ENCODE data around the gene TMED9. TPM values are rescaled to one million over a fixed set of nuclear protein-coding genes. Genes with fewer than 3 reads are reported as not detected.

TMED9 gene
- polyA plus RNA-seq, 1 donor, result 114 TPM

GRCh38 chr5:177588413-177588909, 3.5 kb upstream of the TMED9 start:
- DNase-seq, result no peak

- no peak for DNase-seq
Observed at GRCh38 chr5:177590406-177590805, 1.6 kb upstream of the TMED9 start.

DNA sequence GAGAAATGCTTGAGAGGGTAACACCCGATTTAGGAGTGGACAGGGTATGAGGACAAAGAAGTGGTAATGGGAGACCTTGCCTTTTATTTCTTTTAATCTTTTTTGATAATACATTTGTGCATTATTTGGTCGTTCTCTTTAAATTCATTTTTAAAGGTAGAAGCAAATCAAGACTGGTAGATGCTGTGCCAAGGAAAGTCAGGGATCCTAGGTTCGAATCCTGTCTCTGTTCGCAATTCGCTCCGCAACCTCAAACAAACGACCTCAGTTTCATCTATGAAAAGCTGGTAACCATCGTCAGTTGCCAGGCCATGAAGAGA, 353 bp upstream of the TMED9 start:
- DNase-seq, result no peak

- no peak for DNase-seq
Observed at GRCh38 chr5:177592905-177593304, 902 bp downstream of the TMED9 start.

DNA sequence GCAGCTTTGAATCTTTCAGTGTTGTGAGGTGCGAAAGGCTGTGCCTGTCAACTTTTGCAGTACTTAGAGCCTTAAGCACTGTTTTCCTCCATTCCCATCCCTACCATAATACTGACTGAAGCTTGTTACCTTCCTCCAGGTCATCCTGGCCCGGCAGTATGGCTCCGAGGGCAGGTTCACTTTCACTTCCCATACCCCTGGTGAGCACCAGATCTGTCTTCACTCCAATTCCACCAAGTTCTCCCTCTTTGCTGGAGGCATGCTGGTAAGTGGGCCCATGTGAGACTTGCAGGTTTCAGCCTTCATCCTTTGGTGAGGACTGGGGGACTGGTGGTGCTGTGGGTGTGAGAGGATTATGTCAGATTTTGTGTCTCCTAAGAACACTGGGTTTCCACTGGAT, 1.5 kb downstream of the TMED9 start:
- no peak for DNase-seq

DNA sequence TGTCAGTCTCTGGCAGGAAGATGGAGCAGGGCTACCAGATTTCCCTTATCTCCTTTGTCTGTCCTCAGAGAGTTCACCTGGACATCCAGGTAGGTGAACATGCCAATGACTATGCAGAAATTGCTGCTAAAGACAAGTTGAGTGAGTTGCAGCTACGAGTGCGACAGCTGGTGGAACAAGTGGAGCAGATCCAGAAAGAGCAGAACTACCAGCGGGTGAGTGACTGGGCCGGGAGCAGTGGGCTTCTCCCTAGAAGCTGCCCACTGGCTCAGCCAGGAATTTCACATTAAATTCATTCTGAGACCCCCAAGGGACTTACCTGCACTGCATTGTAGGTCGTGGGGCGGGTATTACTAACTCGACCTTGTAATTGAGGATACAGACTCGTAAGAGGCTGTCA, 2.1 kb downstream of the TMED9 start:
- no peak for DNase-seq

DNA sequence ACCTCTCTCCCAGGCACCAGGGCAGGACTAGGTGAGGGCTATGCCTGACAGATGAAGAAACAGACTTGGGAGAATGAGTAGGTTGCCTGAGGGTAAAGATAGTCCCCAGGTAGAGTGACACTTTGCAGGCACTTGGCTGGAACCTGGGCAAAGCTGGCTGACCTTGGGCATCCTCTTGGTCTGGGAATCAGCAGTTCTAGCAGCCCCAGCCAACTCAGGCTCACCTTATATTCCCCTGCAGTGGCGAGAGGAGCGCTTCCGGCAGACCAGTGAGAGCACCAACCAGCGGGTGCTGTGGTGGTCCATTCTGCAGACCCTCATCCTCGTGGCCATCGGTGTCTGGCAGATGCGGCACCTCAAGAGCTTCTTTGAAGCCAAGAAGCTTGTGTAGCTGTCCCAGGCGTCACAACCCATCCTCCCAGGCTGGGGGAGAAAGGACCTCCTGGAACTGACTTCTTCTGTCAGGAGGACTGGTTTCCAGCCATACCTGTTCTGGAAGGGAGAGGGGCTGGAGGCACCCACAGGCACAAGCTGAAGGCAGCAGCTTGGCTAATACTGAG, 3.1 kb downstream of the TMED9 start:
- DNase-seq, result no peak

DNA sequence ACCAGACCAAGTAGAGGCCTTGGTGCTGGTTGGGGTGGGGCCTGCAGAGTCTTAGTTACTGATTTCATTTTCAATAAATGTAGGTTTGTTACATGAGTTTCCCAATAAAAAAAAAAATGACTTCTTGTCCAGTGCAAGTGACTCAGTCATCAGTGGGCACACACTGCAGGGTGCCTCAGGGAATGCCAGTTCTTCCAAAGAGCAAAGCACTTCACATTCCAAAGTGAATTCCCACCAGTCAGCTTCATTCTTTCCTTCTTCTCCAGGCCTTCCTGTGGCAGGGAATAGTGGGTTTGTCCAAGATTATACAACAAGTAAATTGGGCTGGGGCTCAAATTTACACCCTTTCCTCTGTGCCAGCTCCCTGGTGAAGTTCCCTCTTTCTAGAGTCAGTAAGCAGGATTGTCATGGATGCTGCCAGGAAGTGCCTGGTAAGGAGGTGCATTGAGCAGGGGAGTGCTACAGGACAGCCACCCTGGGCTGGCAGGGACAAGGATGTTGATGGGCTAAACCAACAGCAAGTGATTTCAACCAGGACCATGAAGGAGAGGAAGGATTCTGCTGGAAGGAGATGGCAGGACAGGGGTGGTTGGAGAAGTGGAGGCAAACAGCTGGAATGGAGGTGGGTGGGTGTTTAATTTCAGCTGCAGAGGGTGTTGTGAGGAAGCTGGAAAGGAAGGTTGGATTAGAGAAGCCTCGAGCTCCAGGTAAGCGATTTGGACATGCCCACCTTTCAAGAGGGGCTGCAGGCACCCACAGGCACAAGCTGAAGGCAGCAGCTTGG, 4.2 kb downstream of the TMED9 start:
- no peak for DNase-seq

DNA sequence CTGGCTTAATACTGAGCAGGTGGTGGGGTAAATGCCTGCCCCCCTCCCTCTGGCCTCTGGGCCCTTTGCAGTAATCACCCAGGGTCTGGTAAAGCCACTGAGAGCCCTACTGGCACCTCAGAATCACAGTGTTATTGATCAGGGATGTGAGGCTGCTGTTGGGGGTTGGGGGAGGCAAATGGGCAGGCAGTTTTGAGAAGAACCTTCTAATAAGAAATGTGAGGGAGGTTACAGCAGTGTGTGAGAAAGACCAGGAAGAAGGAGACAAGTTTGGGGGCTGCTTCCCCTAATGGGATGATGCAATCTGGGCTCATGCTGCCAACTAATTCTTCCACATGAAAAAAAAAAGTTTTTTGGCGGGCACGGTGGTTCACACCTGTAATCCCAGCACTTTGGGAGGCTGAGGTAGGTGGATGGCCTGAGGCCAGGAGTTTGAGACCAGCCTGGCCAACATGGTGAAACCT, 4.8 kb downstream of the TMED9 start:
- no peak for DNase-seq

GRCh38 chr5:177598477-177598876, 6.5 kb downstream of the TMED9 start:
- DNase-seq, result no peak

DNA sequence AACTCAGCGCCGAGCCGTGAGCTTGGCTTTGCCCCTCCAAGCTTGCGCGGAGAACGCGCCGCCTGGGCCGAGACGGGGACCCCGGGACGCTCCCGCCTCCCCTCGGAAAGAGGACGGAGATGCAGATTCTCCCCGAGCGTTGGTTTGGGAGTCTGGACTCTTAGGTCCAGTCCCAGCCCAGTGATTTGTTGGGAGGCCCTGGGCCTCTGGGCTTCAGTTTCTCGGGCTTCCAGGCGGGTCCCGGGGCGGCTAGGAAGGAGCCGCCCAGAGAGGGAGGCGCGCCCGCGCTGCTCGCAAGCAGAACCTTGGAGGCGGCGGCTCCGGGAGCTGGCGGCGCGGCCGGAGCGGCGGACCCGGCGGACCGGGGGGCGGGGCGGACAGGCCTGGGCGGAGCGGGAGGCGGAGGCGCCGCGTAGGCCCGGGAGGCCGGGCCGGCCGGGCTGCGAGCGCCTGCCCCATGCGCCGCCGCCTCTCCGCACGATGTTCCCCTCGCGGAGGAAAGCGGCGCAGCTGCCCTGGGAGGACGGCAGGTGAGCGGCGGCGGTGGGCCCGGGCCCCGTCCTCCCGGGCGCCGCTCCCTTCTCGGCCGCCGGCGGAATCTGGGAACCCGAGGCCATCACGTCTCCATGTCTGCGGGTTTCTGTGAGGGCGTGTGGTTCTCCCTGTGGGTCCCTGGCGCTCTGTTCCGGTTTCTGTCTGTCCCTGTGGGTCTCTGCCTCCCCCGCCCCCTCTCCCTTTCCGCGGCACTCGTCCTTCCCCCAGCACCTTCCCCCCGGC, 7.9 kb downstream of the TMED9 start, which contains the start of gene B4GALT7:
B4GALT7 (plus strand) TSS at position 402 of the 777 bp plus-strand sequence; CDS start at position 481, 79 bp downstream.
- DNase-seq, result peak; percentile 88

- DNase-seq, result no peak
Observed at GRCh38 chr5:177600508-177601018, 8.6 kb downstream of the TMED9 start.

DNA sequence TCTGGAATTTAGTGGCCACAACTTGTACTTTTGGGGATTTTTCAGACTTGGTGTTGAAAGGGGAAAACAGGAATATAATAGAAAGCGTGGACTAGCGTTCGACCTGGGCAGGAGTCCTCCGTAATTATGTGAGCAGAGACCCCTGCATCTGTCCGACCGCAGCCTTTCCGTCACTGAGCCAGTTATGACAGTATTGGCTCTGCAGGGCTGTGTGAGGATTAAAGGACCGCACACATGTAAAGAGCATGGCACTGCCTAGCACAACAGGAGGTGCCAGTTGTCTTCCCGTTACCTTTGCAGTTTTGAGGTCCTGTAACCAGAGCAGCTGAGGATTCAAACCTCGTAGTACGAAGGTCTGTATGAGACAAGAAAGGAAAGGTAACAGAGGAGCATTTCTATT, 9.1 kb downstream of the TMED9 start:
- no peak for DNase-seq

- DNase-seq, result no peak
Observed at GRCh38 chr5:177601577-177602457, 9.8 kb downstream of the TMED9 start.

DNA sequence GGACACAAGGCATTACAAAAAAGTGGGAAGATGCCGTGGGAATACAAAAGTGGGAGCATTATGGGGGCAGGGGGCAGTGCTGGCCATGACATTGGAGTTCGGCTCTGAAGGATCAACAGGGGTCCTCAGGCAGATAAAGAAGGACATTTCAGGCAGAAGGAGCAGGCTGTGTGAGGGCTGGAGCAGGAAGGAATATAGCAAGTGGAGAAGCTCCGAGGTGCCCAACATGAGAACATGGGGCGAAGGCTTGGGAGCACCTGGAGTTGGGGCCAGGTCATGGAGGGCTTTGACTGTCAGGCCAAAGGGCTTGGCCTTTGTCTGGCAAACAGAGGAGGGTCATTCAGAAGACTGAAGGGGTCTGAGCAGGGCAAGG, 10.4 kb downstream of the TMED9 start:
- no peak for DNase-seq

GRCh38 chr5:177603631-177604030, 11.6 kb downstream of the TMED9 start:
- DNase-seq, result no peak

DNA sequence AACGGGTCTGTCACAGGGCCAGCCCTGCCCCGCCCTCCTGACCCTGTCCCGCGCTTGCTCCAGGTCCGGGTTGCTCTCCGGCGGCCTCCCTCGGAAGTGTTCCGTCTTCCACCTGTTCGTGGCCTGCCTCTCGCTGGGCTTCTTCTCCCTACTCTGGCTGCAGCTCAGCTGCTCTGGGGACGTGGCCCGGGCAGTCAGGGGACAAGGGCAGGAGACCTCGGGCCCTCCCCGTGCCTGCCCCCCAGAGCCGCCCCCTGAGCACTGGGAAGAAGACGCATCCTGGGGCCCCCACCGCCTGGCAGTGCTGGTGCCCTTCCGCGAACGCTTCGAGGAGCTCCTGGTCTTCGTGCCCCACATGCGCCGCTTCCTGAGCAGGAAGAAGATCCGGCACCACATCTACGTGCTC, 12.1 kb downstream of the TMED9 start:
- DNase-seq, result no peak

DNA sequence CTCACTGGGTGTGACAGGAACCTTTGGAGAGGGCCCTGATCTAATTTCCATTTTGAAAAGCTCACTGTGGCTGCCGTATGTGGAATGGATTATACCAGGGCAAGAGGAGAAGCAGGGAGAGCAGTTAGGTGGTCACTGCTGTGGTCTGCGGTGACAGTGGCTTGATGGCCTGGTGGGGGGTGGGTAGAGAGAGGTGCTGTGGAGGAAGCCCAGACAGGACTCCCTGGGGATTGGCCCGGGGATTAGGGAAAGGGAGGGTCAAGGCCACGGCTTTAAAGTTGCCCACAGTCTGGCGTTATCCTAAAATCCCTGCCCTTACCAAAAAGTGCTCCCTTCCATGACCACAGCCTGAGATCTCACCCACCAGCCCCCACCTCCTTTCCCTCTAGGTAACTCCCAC, 12.7 kb downstream of the TMED9 start:
- no peak for DNase-seq

GRCh38 chr5:177605078-177605477, 13.1 kb downstream of the TMED9 start:
- DNase-seq, result no peak

DNA sequence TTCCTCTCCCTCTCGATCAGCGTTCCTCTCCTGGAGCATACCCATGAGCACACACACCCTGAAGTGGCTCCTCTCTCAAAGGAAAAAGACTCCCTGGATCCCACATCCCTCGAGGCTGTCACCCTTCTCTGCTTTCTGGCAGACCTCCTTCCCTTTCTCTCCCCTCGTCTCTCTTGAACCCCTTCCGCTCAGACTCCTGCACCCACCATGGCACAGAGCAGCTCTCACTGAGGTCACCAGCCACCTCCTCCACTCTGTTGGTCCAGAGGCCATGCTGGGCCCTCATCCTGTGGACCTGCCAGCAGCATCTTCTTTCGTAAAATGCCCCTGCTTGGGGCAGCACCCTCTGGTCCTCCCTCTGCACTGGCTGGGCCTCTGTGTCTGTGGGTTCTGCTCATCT, 13.7 kb downstream of the TMED9 start:
- DNase-seq, result no peak

DNA sequence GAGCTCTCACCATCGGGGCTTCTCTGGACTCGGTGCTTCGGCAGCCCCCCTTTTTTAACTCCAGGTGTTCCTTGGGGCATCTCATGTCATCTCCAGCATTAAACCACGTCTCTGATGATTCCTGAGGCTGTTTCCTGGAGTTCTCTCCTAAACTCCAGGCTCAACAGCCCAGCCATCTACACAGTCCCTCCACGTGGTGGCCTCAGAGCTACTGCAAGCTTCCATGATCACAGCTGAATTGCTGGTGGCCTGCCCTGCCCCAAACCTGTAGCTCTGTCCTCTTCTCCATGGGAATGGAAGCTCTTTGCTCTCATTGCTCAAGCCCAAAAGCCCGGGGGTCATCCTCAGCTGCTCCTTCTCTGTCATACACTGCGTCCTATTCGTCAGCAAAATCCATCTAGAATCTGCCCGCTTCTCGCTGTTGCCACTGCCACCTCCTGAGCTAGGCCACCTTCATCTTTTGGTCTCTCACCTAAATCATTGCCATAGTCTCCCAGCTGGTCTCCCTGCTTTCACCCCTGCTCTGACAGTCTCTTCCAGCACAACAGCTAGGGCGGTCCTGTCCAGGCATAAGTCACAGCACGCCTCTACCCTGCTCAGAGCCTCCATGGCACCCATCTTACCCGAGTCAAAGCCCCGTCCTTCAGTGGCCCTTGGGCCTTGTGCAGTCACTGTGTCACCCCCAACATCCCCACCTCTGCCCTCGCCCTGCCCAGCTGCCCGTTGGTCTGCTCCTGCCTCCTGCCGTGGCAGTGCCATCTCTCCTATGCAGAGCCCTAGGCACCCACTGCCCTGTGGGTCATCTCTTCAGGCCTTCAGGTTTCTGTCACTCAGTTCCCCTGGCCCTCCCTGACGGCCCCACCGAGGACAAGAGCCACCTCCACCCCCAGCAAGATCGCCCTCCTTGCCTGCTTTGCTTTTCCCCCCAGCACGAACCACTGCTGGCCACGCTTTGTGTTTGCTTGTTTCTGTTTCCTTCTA, 14.4 kb downstream of the TMED9 start:
- no peak for DNase-seq

All from hindlimb muscle (tissue), 1 donor.